ENCODE data around the gene NBAS.

The NBAS gene

GRCh38 chr2:15556311-15556930 is 4.7 kb downstream of the NBAS start:
- no peak for TF ChIP-seq CTCF (IDR thresholded peaks at IDR 0.05; ENCODE audit: control extremely low read depth, extremely low read depth, low read depth, missing control alignments)
- ChIA-PET CTCF (interaction anchor here (2.2 kb wide), 1 partner anchor 20 kb away, joined by 9 read pairs; no protein-coding TSS in a partner anchor), POLR2A (no interaction called here)
- DNase-seq (ENCODE audit: extremely low spot score): no peak

- ChIA-PET CTCF (interaction anchor here (2.2 kb wide), 1 partner anchor 21 kb away, joined by 9 read pairs; no protein-coding TSS in a partner anchor), POLR2A (no interaction called here)
- no peak for TF ChIP-seq CTCF (IDR thresholded peaks at IDR 0.05; ENCODE audit: control extremely low read depth, extremely low read depth, low read depth, missing control alignments)
- no peak for DNase-seq (ENCODE audit: extremely low spot score)
These were observed 5.4 kb downstream of the NBAS start for GRCh38 chr2:15555760-15556193.

- POLR2A ChIA-PET: no interaction called here
- CTCF ChIA-PET: interaction anchor here (1.3 kb wide), 1 partner anchor 23 kb away, joined by 7 read pairs; no protein-coding TSS in a partner anchor
- DNase-seq (ENCODE audit: extremely low spot score): no peak
- TF ChIP-seq CTCF (IDR thresholded peaks at IDR 0.05; ENCODE audit: control extremely low read depth, extremely low read depth, low read depth, missing control alignments): no peak
These were observed 6.5 kb downstream of the NBAS start for GRCh38 chr2:15554525-15555218.

- TF ChIP-seq CTCF (IDR thresholded peaks at IDR 0.05; ENCODE audit: control extremely low read depth, extremely low read depth, low read depth, missing control alignments): no peak
- DNase-seq (ENCODE audit: extremely low spot score): no peak
- ChIA-PET CTCF (interaction anchor here (1.2 to 1.3 kb wide), 2 partner anchors 16 to 24 kb away, joined by 3 to 7 read pairs; no protein-coding TSS in a partner anchor), POLR2A (no interaction called here)
These were observed 7.2 kb downstream of the NBAS start for GRCh38 chr2:15553951-15554350.

GRCh38 chr2:15553519-15553918 is 7.6 kb downstream of the NBAS start:
- POLR2A ChIA-PET: no interaction called here
- TF ChIP-seq CTCF (IDR thresholded peaks at IDR 0.05; ENCODE audit: control extremely low read depth, extremely low read depth, low read depth, missing control alignments): no peak
- CTCF ChIA-PET: interaction anchor here (1.1 to 1.3 kb wide), 3 partner anchors 15 to 24 kb away, joined by 3 to 7 read pairs (median 3); no protein-coding TSS in a partner anchor
- no peak for DNase-seq (ENCODE audit: extremely low spot score)

- CTCF ChIA-PET: interaction anchor here (0.9 to 4.9 kb wide), 2 partner anchors 11 kb away, joined by 3 to 24 read pairs; partner anchors contain the start of gene NBAS
- no peak for TF ChIP-seq CTCF (IDR thresholded peaks at IDR 0.05; ENCODE audit: control extremely low read depth, extremely low read depth, low read depth, missing control alignments)
- POLR2A ChIA-PET: no interaction called here
- DNase-seq (ENCODE audit: extremely low spot score): no peak
These were observed 12.2 kb downstream of the NBAS start for GRCh38 chr2:15548974-15549373.

Measured in GM10248 (cell line).